ENCODE results near the gene PLSCR1.

- TF ChIP-seq ZNF274 (IDR thresholded peaks at IDR 0.05; ENCODE audit: low read depth, low read length): no peak
- no peak for TF ChIP-seq YY1 (IDR thresholded peaks at IDR 0.05; ENCODE audit: insufficient read depth, insufficient read length)
These were observed 68.2 kb downstream of the PLSCR1 start for GRCh38 chr3:146476094-146476740.

Data from NT2/D1 (cell line).